ENCODE measurements around the gene KCNK3.
"Not testable (repeated sequence)": the region's sequence is repeated elsewhere in the genome, so short reads cannot be mapped to it uniquely, and the experiment has no call there.

DNA sequence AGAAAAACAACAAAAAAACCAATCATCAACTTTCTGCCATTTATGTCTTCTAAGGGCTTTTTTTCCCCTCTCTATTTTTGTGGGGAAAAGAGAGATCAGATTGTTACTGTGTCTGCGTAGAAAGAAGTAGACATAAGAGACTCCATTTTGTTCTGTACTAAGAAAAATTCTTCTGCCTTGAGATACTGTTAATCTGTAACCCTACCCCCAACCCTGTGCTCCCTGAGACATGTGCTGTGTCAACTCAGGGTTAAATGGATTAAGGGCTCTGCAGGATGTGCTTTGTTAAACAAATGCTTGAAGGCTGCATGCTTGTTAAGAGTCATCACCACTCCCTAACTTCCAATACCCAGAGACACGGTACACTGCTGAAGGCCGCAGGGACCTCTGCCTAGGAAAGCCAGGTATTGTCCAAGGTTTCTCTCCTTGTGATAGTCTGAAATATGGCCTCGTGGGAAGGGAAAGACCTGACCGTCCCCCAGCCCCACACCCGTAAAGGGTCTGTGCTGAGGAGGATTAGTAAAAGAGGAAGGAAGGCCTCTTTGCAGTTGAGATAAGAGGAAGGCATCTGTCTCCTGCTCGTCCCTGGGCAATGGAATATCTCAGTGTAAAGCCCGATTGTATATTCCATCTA lies 57.4 kb downstream of the KCNK3 start:
- TF ChIP-seq, protein P1, sequence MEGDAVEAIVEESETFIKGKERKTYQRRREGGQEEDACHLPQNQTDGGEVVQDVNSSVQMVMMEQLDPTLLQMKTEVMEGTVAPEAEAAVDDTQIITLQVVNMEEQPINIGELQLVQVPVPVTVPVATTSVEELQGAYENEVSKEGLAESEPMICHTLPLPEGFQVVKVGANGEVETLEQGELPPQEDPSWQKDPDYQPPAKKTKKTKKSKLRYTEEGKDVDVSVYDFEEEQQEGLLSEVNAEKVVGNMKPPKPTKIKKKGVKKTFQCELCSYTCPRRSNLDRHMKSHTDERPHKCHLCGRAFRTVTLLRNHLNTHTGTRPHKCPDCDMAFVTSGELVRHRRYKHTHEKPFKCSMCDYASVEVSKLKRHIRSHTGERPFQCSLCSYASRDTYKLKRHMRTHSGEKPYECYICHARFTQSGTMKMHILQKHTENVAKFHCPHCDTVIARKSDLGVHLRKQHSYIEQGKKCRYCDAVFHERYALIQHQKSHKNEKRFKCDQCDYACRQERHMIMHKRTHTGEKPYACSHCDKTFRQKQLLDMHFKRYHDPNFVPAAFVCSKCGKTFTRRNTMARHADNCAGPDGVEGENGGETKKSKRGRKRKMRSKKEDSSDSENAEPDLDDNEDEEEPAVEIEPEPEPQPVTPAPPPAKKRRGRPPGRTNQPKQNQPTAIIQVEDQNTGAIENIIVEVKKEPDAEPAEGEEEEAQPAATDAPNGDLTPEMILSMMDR (IDR thresholded peaks at IDR 0.05; ENCODE audit: low read depth, low read length), result not testable (repeated sequence)
- TF ChIP-seq EZH2phosphoT487 (IDR thresholded peaks at IDR 0.05; ENCODE audit: low read depth), result not testable (repeated sequence)

Measured in OCI-LY3 (cell line).